Coronary artery (tissue), 2 donors: ENCODE data around the gene TRAF2.

Source experiments
- DNase-seq: peaks from one replicate; pipeline ENCODE4 v3.0.0-alpha.2; 2017; ENCODE audit warnings: low spot score
- H3K27ac ChIP-seq, 2 donors: fragments of 200-600 bp; sonication (generic); one replicate each; pipeline ENCODE4 v1.5.1; 2016 to 2019
- H3K4me3 ChIP-seq: fragments of 200-600 bp; sonication (generic); 2 replicates; pipeline ENCODE4 v1.5.1; 2016; ENCODE audit warnings: mild to moderate bottlenecking, moderate library complexity
- TF ChIP-seq, protein P1 (sequence below): fragments of 200-600 bp; sonication (generic); IDR thresholded peaks from one replicate; pipeline ENCODE4 v1.5.1; 2019; ENCODE audit warnings: antibody characterized with exemption

Gene TRAF2

DNA sequence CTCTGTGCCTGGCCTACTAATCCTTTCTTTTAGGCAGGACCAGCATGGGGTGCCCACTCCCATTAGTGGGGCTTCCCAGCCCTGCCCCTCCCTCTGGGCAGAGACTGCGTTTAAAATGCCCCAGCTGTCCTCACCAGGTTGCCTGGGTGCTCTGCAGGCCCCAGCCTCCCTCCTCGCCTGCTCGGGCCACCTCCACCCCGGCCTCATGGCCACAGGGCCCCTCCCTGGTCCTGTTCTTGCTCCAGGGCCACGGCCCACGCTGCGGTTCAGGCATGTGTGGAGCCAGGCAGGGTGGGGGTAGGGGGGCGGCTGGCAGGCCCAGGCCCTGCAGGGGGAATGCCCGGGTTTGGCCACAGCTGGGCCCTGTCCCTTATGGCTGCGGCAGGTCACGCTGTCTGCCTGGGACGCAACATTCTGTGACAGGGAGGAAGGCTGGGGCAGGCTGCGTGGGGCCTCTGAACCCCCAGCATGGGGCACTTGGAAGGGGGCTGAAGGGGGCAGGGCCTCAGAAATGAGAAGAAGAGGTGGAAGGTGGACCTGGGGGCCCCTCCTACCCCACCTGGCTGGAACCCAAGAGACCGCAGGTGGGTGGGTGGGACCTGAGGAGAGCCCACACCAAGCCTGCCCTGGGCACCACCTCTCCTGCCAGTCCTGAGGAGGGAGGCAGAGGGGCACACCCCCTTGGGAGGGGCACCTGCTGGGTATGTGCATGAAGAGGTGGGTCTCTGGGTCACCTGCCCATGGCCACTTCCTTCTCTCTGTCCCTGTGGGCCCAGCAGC lies 65.4 kb downstream of the TRAF2 start, which contains the start of gene LCN12:
Gene LCN12, plus strand, starts transcription at position 733 of the 780 bp plus-strand sequence. CDS start 55 bp downstream, outside the sequence.
- H3K27ac ChIP-seq = no peak within 1 kb of the TSS
- TF ChIP-seq, protein P1, sequence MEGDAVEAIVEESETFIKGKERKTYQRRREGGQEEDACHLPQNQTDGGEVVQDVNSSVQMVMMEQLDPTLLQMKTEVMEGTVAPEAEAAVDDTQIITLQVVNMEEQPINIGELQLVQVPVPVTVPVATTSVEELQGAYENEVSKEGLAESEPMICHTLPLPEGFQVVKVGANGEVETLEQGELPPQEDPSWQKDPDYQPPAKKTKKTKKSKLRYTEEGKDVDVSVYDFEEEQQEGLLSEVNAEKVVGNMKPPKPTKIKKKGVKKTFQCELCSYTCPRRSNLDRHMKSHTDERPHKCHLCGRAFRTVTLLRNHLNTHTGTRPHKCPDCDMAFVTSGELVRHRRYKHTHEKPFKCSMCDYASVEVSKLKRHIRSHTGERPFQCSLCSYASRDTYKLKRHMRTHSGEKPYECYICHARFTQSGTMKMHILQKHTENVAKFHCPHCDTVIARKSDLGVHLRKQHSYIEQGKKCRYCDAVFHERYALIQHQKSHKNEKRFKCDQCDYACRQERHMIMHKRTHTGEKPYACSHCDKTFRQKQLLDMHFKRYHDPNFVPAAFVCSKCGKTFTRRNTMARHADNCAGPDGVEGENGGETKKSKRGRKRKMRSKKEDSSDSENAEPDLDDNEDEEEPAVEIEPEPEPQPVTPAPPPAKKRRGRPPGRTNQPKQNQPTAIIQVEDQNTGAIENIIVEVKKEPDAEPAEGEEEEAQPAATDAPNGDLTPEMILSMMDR = no peak
- no peak for DNase-seq
- no peak within 1 kb of the TSS for H3K4me3 ChIP-seq

DNA sequence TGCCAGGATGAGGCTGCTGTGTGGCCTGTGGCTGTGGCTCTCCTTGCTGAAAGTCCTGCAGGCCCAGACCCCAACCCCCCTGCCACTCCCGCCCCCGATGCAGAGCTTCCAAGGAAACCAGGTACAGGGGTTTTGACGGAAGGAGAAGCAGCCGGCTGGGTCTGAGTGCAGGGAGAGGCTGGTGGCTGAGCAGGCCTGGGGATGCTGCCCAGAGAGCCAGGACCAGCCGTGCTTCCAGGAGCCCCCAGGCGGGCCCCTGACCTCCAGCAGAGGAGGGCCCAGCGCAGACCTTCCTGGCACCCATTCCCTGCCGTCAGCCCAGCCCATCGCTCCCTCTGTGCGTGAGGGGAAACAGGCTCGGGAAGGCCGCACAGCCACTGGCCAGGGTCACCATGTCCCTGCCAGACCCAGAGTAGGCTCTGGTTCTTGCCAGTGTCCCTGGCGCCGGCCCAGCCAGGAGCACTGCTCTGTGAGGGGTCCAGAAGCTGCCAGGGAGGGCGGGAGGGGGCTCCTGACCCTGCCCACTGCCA lies 66.1 kb downstream of the TRAF2 start:
- H3K4me3 ChIP-seq = no peak overlapping the region
- DNase-seq = no peak
- H3K27ac ChIP-seq = no peak overlapping the region
- TF ChIP-seq, protein P1 = no peak

DNA sequence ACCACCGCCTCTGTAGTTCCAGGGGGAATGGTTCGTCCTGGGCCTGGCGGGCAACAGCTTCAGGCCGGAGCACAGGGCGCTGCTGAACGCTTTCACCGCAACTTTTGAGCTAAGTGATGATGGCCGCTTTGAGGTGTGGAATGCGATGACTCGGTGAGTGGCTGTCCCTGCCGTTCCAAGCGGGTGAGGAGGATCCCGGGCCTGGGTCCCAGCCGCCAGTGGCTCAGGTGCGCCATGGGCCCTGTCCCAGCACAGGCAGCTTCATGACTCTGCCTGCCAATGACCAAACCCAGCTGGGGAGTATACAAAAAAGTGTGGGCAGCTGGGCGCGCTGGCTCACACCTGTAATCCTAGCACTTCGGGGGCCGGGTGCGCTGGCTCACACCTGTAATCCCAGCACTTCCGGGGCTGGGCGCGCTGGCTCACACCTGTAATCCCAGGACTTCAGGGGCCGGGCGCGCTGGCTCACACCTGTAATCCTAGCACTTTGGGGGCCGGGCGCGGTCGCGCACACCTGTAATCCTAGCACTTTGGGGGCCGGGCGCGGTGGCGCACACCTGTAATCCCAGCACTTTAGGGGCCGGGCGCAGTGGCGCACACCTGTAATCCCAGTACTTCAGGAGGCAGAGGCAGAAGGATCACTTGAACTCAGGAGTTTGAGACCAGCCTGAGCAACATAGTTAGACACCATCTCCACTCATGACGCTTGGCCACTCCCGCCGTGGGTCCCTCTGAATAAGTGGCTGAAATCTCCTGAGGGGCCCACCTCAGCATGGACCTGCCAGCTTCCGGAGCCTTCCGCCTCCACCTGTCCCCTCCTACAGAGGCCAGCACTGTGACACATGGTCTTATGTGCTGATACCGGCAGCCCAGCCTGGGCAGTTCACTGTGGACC lies 66.8 kb downstream of the TRAF2 start:
- TF ChIP-seq, protein P1 = no peak
- H3K27ac ChIP-seq = no peak overlapping the region
- DNase-seq = no peak
- no peak overlapping the region for H3K4me3 ChIP-seq

DNA sequence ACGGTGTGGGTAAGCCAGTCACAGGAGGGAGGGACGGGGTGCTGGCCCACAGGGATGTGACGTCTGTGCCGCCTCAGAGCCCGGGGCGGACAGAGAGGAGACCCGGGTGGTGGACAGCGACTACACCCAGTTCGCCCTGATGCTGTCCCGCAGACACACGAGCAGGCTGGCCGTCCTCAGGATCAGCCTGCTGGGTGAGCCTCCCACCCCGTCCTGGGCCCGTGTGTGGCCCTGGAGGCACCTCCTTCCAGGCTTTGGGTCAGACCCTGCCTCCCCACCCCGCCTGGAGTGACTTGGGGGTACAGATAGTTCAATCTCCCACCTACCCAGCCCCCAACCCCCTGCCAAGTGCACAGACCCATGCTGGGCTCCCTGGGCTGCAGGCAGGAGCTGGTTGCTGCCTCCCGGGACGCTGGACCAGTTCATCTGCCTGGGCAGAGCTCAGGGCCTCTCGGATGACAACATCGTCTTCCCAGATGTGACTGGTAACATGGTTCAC lies 67.5 kb downstream of the TRAF2 start:
- H3K27ac ChIP-seq = no peak overlapping the region
- no peak for DNase-seq
- TF ChIP-seq, protein P1 = no peak
- no peak overlapping the region for H3K4me3 ChIP-seq

DNA sequence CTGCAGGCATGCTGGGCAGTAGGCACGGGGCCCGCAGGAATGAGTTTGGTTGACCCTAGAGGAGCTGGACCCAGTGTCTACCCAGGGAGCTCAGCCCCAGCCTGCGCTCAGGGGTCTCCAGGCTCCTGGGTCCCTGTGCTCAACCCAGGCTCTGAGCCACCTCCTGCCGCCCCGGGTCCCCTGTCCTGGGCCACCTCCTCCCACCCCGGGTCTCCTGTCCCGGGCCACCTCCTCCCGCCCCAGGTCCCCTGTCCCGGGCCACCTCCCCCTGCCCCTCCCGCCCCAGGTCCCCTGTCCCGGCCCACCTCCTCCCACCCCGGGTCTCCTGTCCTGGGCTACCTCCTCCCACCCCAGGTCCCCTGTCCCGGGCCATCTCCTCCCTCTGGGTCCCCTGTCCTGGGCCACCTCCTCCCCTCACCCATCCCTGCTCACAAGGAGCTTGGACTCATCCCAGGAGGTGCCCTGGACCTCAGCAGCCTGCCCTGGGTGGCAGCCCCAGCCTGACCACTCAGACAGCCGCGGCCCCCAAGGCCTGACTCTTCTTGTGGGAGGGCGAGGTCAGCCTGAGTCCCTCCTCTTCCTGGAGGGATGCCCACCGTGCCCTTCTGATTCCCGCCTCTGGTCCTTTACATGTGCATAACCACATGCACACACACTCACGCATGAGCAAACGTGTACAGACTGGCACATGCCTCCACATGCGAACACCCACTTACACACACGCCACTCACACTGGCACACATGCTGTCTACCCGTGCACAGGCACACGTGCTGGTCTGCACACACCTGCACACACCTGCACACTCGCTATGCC lies 68.2 kb downstream of the TRAF2 start:
- H3K4me3 ChIP-seq = no peak overlapping the region
- TF ChIP-seq, protein P1 = no peak
- no peak for DNase-seq
- H3K27ac ChIP-seq = no peak overlapping the region

DNA sequence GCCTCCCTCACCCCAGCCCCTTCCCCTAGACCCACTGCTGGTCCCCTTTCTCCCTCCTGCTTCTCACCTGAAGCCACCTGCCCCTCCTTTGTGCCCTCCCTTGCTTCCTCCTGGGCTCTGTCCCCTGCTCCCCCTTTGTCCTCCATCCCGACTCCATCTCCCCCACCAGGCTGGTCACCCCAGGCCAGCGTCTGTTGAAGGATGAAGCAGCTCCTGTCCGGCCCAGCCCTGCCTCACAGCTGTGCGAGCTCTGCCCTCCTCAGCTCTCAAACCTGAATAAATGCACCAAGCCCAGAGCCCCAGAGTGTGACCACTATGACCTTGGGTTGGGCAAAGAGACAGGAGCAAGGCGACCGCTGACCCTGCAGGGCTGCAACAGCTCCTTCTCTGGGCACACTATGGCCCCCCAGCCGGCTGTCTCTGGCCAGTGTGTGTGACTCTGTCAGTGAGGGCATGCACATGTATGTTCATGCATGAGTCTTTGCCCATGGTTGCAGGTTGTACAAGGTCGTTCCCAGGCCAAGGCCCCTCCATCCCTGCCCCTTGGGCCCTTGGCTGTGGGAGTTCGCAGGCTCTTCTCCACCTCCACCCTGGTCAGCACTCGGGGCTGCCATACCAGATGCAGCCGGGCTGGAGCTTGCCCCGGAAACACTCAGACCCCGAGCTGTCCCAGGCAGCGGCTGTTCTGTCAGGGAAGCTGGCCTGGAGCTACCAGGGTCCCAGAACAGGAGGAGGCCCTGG lies 69.1 kb downstream of the TRAF2 start:
- DNase-seq = no peak
- Histone ChIP-seq H3K27ac (no peak overlapping the region), H3K4me3 (no peak overlapping the region)
- TF ChIP-seq, protein P1 = no peak
